Measurements from ENCODE around the gene CARD9. TPM values are rescaled to one million over a fixed set of nuclear protein-coding genes. Genes with fewer than 3 reads are reported as not detected.

Gene CARD9
- polyA plus RNA-seq, 1 of the 3 experiments (the other 2 are of a cell fraction), result 1.1 TPM

DNA sequence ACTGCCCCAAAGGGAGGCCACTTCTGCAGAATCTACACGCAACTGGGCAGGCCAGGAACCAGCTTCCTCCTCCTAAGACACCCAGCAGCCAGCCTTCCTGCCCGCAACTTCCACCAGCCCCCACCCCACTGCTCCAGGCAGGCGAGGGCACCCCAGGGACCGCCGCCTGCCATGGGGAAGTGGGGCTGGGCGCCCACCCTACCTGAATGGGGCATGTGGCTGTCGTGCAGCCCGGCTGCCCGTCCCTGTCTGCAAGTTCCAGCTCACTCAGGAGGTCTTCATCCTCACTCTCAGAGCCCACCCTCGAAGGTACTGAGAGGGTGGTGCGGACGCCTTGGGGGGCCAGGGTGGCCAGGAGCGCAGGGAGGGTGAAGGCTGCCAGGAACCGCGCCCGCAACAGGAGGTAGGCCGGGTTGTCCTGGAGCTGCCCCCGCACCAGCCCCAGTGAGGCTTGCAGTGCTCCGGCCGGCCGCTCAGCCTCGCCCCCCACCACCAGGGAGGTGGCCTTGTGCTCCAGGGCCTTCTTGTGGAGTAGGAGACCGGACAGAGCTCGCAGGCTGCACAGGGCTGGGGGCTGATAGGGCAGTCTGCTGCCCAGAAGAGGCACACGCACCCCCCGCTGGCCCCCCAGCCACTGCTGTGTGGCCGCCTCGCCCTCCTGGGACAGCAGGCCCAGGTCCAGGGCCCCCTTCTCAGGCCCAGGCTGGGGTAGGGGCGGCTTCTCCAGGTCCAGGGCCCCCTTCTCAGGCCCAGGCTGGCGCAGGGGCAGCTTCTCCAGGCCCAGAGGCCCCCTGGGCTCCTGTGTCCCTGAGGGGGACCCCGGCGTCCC, 4.1 kb upstream of the CARD9 start:
- no peak overlapping the region for H3K4me2 ChIP-seq
- no peaks in the 10 kb centered on the region for H3K79me2 ChIP-seq (ENCODE audit: insufficient read depth)
- H4K20me1 ChIP-seq (ENCODE audit: insufficient read depth), result no peaks in the 10 kb centered on the region
- no peaks in the 10 kb centered on the region for H3F3A ChIP-seq (replicated peaks; ENCODE audit: insufficient read depth)
- ChIA-PET CTCF (interaction anchor here (1.7 to 3.9 kb wide), 2 partner anchors 14 to 23 kb away, joined by 4 to 15 read pairs; partner anchors contain the start of gene DNLZ), POLR2A (interaction anchor here (1.0 kb wide), 1 partner anchor 12 kb away, joined by 3 read pairs; no protein-coding TSS in a partner anchor)
- no peaks in the 10 kb centered on the region for H3K27me3 ChIP-seq (ENCODE audit: insufficient read depth)
- no peak overlapping the region; a peak in 1 of 4 replicates for H3K27ac ChIP-seq (ENCODE audit: low read depth in 2 of 2, low read length in 1 of 2)
- no peak overlapping the region for H3K4me3 ChIP-seq (ENCODE audit: low read depth in 2 of 2, low read length in 1 of 2)
- 98% methylated on average over 7 of the region's 32 CpGs for WGBS (ENCODE audit: low lambda C conversion rate)
- DNase-seq, result no peak
- H3K36me3 ChIP-seq (replicated peaks in 1 of 2; ENCODE audit: control insufficient read depth in 1 of 2, insufficient read depth in 2 of 2, low read length in 1 of 2), result peaks cover 0 to 59% of the 10 kb centered on the region in 2 experiments
- no peaks in the 10 kb centered on the region for H3K9me3 ChIP-seq
- TF ChIP-seq RCOR1 (IDR thresholded peaks at IDR 0.05; ENCODE audit: low read length) (no peak), FOXJ3 (CRISPR knock-in tag; IDR thresholded peaks at IDR 0.05) (no peak)
- no peak overlapping the region for H2AFZ ChIP-seq (ENCODE audit: low read depth)
- peaks cover 0 to 36% of the 10 kb centered on the region in 2 experiments; a peak in 1 of 4 replicates for H3K4me1 ChIP-seq (ENCODE audit: control insufficient read depth in 1 of 2, insufficient read depth in 2 of 2, low read depth in 1 of 2, low read length in 1 of 2)
- H3K9me2 ChIP-seq, result no peaks in the 10 kb centered on the region
- no peak overlapping the region for H3K9ac ChIP-seq

DNA sequence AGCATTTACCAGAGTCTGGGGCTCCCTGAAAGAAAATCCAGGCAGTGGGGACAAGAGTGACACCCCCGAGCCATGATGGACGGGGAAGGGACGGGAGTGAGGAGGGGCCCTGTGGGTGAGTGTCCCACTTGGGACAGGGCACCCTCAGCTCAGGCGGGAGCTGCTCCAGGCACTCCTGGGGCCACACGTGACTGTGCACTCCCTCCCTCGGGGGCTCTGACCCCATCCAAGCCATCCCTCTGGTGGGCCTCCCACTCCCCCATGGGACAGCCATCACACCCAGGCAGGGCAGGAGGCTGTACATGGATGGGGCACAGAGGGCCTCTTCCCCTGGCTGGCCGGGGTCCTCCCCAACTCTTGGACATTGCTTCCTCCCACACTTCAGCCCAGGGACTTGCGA, 3.0 kb upstream of the CARD9 start:
- Histone ChIP-seq H3K4me1 (ENCODE audit: control insufficient read depth in 1 of 2, insufficient read depth in 2 of 2, low read depth in 1 of 2, low read length in 1 of 2) (peaks cover 0 to 43% of the 10 kb centered on the region in 2 experiments; a peak in 1 of 4 replicates), H3K9ac (no peak overlapping the region), H3F3A (replicated peaks; ENCODE audit: insufficient read depth) (no peaks in the 10 kb centered on the region), H3K27ac (ENCODE audit: low read depth in 2 of 2, low read length in 1 of 2) (no peak overlapping the region), H3K79me2 (ENCODE audit: insufficient read depth) (no peaks in the 10 kb centered on the region), H3K9me3 (no peaks in the 10 kb centered on the region), H3K27me3 (ENCODE audit: insufficient read depth) (no peaks in the 10 kb centered on the region), H2AFZ (ENCODE audit: low read depth) (no peak overlapping the region), H3K36me3 (replicated peaks in 1 of 2; ENCODE audit: control insufficient read depth in 1 of 2, insufficient read depth in 2 of 2, low read length in 1 of 2) (peaks cover 0 to 50% of the 10 kb centered on the region in 2 experiments), H3K9me2 (no peaks in the 10 kb centered on the region), H3K4me2 (no peak overlapping the region), H3K4me3 (ENCODE audit: low read depth in 2 of 2, low read length in 1 of 2) (no peak overlapping the region), H4K20me1 (ENCODE audit: insufficient read depth) (no peaks in the 10 kb centered on the region)
- ChIA-PET CTCF (interaction anchor here (1.2 to 3.9 kb wide), 3 partner anchors 13 to 24 kb away, joined by 3 to 15 read pairs (median 4); partner anchors contain the start of gene DNLZ), POLR2A (no interaction called here)
- WGBS (ENCODE audit: low lambda C conversion rate), result 95% methylated on average over 4 of the region's 8 CpGs
- no peak for DNase-seq
- TF ChIP-seq, protein P1, sequence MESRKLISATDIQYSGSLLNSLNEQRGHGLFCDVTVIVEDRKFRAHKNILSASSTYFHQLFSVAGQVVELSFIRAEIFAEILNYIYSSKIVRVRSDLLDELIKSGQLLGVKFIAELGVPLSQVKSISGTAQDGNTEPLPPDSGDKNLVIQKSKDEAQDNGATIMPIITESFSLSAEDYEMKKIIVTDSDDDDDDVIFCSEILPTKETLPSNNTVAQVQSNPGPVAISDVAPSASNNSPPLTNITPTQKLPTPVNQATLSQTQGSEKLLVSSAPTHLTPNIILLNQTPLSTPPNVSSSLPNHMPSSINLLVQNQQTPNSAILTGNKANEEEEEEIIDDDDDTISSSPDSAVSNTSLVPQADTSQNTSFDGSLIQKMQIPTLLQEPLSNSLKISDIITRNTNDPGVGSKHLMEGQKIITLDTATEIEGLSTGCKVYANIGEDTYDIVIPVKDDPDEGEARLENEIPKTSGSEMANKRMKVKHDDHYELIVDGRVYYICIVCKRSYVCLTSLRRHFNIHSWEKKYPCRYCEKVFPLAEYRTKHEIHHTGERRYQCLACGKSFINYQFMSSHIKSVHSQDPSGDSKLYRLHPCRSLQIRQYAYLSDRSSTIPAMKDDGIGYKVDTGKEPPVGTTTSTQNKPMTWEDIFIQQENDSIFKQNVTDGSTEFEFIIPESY (IDR thresholded peaks at IDR 0.05; ENCODE audit: borderline replicate concordance, low read depth), result no peak
- TF ChIP-seq FOXJ3 (CRISPR knock-in tag; IDR thresholded peaks at IDR 0.05), result no peak
- TF ChIP-seq, protein P2, sequence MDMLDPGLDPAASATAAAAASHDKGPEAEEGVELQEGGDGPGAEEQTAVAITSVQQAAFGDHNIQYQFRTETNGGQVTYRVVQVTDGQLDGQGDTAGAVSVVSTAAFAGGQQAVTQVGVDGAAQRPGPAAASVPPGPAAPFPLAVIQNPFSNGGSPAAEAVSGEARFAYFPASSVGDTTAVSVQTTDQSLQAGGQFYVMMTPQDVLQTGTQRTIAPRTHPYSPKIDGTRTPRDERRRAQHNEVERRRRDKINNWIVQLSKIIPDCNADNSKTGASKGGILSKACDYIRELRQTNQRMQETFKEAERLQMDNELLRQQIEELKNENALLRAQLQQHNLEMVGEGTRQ (IDR thresholded peaks at IDR 0.05; ENCODE audit: borderline replicate concordance, low read depth, low read length), result no peak
- TF ChIP-seq JUND (IDR thresholded peaks at IDR 0.05), result no peak
- TF ChIP-seq POLR2AphosphoS5 (IDR thresholded peaks at IDR 0.05; ENCODE audit: low read depth, low read length), result no peak
- TF ChIP-seq EP300 (IDR thresholded peaks at IDR 0.05; ENCODE audit: borderline replicate concordance in 1 of 2, low read depth in 1 of 2, low read length in 1 of 2), result no peak
- TF ChIP-seq FOXM1 (IDR thresholded peaks at IDR 0.05; ENCODE audit: low read depth), result no peak

All from SK-N-SH (cell line).